Posterior cingulate gyrus (tissue), 11 donors: ENCODE results near the gene ZBED1.
"Not testable (repeated sequence)": the region's sequence is repeated elsewhere in the genome, so short reads cannot be mapped to it uniquely, and the experiment has no call there.

Experiments
- DNase-seq, 10 donors: peaks; one replicate each; pipeline versions ENCODE4 v3.0.0 to v3.0.0-alpha.2; 2020 to 2021; ENCODE audit warnings: mixed read lengths in 3 of 10
- intact Hi-C: fragments of 100-400 bp; cut with DNase I; formaldehyde crosslinking; loops from one replicate; pipeline ENCODE4 v1.15.1; 2023

ZBED1 gene

DNA sequence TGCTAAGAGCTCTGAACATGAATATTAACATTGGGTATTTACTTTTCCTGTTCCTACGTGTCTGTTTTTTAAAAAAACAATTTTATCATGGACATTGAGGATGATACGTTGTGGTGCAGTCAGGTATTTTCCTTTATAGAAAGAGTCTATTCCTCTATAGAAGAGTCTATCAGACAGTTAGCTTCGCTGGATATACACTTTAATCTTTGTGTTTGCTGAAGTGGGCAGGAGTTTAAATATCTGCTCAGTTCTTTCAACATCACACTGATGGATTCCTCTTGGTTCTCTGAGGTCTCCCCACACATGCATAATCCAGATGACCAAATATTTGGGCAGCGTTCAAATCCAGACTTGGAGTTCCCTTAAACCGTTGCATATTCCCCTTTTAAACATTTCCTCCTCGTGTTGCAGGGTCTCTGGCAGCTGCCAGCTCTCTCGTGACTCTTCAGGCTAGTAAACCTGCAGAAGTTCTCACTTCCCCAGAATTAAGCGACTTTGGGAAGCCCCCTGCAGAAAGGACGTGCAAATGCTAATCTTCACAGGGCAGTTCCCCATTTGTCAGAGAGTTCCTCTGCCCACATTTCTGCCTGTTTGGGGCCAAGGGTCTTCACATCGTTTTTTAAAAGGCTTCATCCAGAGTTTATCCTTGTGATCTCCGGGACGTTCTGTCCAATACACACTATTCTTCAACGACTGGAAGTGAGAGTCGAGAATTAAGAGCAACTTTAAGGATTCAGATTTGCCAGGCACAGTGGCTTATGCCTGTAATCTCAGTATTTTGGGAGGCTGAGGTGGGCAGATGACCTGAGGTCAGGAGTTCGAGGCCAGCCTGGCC is 20.5 kb upstream of the ZBED1 start:
- no peak for DNase-seq
- intact Hi-C loops = no loop called here

- intact Hi-C loops = no loop called here
- no peak for DNase-seq
Measured at GRCh38 chrX:2520539-2520938, 19.8 kb upstream of the ZBED1 start.

GRCh38 chrX:2519638-2520037 is 18.9 kb upstream of the ZBED1 start:
- intact Hi-C loops, DNase-seq: not testable (repeated sequence)

DNA sequence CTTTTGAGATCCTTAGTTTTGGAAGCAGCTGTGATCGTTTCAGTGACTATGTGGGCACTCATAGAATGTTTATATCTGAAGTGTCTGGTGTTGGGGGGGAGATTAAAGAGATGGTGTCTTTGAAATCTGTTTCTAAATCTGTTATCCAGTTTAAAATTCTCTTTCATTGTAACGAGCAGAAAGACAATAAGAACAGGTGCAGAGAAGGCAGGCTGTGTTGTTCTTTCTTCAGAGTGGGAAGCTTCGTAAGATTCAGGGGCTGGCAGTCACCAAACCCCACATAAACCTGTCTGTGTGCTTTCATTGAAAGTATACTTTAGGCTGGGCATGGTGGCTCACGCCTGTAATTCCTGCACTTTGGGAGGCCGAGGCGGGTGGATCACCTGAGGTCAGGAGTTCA is 16.3 kb upstream of the ZBED1 start:
- intact Hi-C loops = no loop called here
- DNase-seq = no peak

DNA sequence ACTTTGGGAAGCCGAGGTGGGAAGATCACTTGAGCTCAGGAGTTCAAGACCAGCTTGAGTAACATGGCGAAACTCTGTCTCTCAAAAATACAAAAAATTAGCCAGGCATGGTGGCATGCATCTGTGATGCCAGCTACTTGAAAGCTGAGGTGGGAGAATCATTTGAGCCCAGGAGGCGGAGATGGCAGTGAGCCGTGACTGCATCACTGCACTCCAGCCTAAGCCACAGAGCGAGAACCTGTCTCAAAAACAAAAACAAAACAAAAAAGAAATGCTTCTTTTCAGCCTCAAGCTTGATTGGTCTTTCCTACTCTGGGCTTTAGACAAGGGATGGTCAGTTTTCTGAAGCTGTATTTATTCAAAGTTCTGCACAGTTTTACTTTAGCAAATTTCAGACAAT is 15.8 kb upstream of the ZBED1 start:
- DNase-seq = no peak
- intact Hi-C loops = no loop called here

- no peak for DNase-seq
- intact Hi-C loops = no loop called here
Measured at GRCh38 chrX:2514131-2514530, 13.4 kb upstream of the ZBED1 start.

DNA sequence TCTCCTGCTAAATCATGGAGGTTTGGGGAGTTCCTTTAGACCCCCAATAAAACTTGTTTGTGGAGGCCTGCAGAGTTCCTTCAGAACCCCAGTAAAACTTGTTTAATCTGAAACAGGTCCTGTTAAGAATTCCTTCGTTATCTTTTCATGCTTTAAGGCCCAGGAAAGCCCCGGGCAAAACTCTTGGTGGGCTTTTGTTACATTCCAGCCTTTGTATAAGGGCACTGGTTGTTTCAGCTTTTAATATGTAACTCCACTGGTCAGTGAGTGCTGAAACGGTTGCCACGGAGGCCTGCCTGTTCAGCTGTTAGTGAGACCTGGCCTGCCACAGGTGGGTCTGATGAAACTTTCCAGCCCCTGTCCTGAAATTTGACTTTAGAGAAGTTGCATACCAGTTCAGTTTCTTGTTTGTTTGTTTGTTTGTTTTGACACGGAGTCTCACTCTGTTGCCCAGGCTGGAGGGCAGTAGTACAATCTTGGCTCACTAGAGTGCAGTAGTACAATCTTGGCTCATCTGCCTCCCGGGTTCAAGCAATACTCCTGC is 12.4 kb upstream of the ZBED1 start:
- intact Hi-C loops = no loop called here
- DNase-seq = no peak

DNA sequence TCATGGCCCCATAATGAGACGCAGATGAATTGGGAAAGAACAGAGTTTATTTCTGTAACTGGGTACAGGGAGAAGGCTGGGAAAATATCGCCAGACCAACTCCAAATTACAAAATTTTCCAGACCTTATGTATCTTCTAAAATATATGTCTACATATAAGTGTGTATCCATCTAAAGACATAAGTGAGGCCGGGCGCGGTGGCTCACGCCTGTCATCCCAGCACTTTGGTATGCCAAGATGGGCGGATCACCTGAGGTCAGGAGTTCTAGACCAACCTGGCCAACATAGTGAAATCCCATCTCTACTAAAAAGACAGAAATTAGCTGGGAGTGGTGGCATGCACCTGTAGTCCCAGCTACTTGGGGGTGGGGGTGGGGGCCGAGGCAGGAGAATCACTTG is 11.7 kb upstream of the ZBED1 start:
- DNase-seq = no peak
- intact Hi-C loops = no loop called here

- intact Hi-C loops = no loop called here
- no peak for DNase-seq
Measured at GRCh38 chrX:2511326-2511725, 10.6 kb upstream of the ZBED1 start.

GRCh38 chrX:2508648-2509335 is 8.0 kb upstream of the ZBED1 start:
- intact Hi-C loops = no loop called here
- no peak for DNase-seq

GRCh38 chrX:2507904-2508627 is 7.3 kb upstream of the ZBED1 start:
- intact Hi-C loops = no loop called here
- DNase-seq = no peak

- intact Hi-C loops = no loop called here
- no peak for DNase-seq
Measured at GRCh38 chrX:2507196-2507595, 6.4 kb upstream of the ZBED1 start.

DNA sequence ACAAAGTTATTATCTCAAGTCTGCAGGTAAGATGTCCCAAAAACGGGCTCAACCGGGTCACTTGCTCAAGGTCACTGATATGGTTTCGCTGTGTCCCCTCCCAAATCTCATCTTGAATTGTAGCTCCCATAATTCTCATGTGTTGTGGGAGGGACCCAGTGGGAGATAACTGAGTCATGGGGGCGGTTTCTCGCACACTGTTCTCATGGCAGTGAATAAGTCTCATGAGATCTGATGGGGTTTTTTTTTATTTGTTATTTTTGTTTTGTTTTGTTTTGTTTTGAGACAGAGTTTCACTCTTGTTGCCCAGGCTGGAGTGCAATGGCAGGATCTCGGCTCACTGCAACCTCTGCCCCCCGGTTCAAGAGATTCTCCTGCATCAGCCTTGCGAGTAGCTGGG is 4.6 kb upstream of the ZBED1 start:
- DNase-seq, intact Hi-C loops: not testable (repeated sequence)

DNA sequence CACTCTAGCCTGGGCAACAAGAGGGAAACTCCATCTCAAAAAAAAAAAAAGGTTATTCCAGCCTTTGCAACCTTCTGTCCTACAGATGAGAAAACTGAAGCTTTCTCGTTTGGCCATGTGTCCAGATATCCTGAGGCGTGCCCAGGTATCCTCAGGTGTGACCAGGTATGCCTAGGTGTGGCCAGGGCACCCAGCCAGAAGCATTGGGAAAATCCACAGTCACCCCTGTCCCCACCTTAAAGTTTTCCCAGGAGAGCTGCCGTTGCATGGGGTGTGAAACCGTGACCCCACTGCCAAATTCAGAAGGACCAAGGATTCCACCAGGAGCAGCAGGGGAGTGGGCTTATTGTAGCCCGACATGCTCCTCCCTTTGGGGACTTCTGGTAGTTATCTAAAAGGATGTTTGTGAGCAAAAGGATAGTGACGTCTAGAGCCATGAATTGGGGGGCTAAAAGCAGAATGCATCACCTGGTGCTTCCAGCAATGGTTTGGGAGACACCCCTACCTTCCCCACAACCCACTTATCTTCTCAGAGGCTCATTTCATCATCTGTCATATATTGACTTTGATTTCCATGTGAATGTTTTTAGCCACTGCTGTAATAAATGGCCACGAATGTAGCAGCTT is 4.0 kb upstream of the ZBED1 start:
- intact Hi-C loops = no loop called here
- no peak for DNase-seq

GRCh38 chrX:2503591-2504500 is 3.1 kb upstream of the ZBED1 start:
- intact Hi-C loops = no loop called here
- DNase-seq = no peak

DNA sequence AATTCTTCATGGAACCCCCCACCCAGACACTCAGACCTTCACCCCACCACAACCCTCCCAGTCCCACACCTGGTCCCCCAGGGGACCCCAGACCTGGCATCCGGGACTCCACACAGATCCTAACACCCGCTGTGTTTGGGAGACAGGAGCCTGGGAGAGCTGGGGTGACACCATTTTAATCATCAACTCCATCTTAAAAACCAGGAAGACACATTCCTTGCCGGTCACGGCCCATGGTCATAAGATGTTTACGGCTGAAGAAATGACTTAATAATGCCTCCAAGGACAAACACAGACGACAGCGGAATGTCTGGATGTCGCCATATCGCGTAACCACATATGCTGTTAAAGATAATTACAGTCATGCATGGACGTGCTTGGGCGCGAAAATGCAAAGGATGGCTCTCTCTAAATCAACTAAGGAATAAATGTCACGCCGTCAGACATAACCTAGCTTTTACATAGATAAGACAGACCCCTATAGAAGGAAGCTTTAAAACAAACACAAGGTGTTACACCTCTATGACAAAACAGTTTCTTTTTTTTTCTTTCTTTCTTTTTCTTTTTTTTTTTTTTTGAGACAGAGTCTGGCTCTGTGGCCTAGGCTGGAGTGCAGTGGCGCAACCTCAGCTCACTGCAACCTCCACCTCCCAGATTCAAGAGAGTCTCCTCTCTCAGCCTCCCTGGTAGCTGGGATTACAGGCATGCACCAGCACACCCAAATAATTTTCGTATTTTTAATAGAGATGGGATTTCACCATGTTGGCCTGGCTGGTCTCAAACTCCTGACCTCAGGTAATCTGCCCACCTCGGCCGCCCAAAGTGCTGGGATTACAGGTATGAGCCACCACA is 2.1 kb upstream of the ZBED1 start:
- intact Hi-C loops = no loop called here
- no peak for DNase-seq

DNA sequence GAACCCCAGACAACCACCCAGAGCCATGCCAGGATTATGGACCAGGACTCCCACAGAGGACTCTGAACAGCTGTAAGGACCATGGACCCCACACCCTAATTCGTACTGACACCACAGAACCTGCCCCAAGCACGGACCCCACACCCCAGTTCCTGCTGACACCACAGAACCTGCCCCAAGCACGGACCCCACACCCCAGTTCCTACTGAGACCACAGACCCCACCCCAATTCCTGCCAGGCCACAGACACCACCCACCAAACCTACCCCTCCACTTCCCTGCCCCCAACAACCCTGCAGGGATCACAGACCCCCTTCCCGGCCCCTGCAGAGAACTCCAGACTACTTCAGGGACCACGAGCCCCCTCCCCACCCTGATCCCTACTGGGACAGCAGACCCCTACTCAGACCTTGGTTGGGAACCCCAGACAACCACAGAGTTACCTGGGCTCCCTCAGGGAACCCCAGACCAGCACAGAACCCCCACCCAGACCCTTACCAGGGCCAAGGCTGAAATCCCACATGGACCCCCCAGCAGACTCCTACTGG is 1.4 kb upstream of the ZBED1 start:
- intact Hi-C loops = no loop called here
- no peak for DNase-seq

- DNase-seq = no peak
Measured at GRCh38 chrX:2501559-2502102, 855 bp upstream of the ZBED1 start.

More at GRCh38 chrX:2501559-2502102, 855 bp upstream of the ZBED1 start:
- intact Hi-C loops = no loop called here
